Activated naive CD8-positive, alpha-beta T cell treated with anti-CD3 and anti-CD28 coated beads, Interleukin-2, amount 10 ng/mL, durations not matched to agents 7 days and 5 days (primary cell): ENCODE results near the gene STOML2. TPM values are rescaled to one million over a fixed set of nuclear protein-coding genes. Genes with fewer than 3 reads are reported as not detected.
"Not testable (repeated sequence)": the region's sequence is repeated elsewhere in the genome, so short reads cannot be mapped to it uniquely, and the experiment has no call there.

ENCODE experiments used
- ATAC-seq: fragments of 150-1000 bp; cut with Tn5 transposase; one replicate; pipeline ENCODE4 v1.10.0; 2021; ENCODE audit warnings: low read depth, moderate library complexity
- POLR2A ChIA-PET: fragments of 350-600 bp; sonication (Branson Sonifier 250); formaldehyde crosslinking; loops from one replicate; lab custom pipeline; 2021; ENCODE audit warnings: antibody characterized with exemption; lab: Charles Lee
- DNase-seq: peaks from one replicate; pipeline ENCODE4 v3.0.0; 2021
- H3K27ac Mint-ChIP-seq: one replicate; pipeline ENCODE4 v1.8.0; 2022; ENCODE audit warnings: mild to moderate bottlenecking, mixed read lengths
- H3K27me3 Mint-ChIP-seq: one replicate; pipeline ENCODE4 v1.8.0; 2022; ENCODE audit warnings: mild to moderate bottlenecking, moderate library complexity, mixed read lengths
- H3K36me3 Mint-ChIP-seq: one replicate; pipeline ENCODE4 v1.8.0; 2021; ENCODE audit warnings: mild to moderate bottlenecking, mixed read lengths
- H3K4me1 Mint-ChIP-seq: one replicate; pipeline ENCODE4 v1.8.0; 2021; ENCODE audit warnings: mixed read lengths
- H3K4me3 Mint-ChIP-seq: one replicate; pipeline ENCODE4 v1.8.0; 2022; ENCODE audit warnings: mild to moderate bottlenecking, moderate library complexity, mixed read lengths
- H3K9me3 Mint-ChIP-seq: one replicate; pipeline ENCODE4 v1.8.0; 2021; ENCODE audit warnings: mixed read lengths
- total RNA-seq, 2 experiments: library from RNA; stranded (reverse); gene quantifications; one replicate each; pipeline ENCODE4 v1.2.3, GENCODE V29; 2021

Gene STOML2, protein sequence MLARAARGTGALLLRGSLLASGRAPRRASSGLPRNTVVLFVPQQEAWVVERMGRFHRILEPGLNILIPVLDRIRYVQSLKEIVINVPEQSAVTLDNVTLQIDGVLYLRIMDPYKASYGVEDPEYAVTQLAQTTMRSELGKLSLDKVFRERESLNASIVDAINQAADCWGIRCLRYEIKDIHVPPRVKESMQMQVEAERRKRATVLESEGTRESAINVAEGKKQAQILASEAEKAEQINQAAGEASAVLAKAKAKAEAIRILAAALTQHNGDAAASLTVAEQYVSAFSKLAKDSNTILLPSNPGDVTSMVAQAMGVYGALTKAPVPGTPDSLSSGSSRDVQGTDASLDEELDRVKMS
- total RNA-seq = 10 to 100 TPM; 90.3 to 91.9 TPM

DNA sequence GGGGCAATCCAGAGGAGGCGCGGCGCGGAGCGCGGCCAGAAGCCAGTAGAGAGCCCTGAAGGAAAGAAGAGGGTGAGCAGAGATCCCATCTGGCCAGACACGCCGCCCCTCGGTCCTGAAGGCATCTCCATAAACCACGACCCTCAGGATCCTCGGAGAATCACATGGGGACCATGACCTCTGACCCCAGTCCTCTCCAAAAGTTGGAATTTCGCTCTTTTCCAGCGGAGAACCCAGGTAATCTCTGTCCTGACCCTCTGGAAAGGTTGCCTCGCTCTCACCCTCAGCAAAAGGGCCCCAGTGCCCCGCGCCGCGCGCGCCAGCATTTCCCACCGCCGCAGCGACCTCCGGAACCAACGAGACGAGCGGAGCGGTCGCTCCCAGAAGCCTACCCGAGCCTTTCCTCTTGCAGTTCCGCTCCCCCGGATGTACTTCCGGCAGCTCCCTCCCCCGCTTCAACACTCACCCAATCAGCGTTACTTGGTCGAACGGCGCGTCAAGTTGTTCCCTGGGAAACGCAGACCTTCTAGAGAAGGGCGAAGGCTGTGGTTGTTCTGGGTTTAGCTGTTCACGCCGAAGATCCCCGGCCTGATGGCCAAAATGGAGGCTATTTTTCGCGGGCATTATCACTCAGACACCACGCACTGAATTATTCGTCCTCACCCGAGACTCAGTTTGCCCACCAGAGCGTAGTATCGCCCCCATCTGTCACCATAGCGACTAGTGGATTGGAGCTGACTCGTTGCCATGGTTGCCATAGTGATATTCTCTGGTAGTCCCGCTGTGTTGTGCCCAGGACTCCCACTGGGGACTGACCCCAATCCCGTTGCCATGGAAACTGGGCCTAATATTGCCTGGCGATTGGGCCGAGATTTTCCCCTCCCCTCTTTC is at the start of gene STOML2:
Gene STOML2, minus strand, starts transcription at position 363 of the 891 bp plus-strand sequence. Its CDS starts 37 bp downstream, at position 326.
- POLR2A ChIA-PET = interaction anchor here (1.0 to 4.5 kb wide), 7 partner anchors 9 to 456 kb away, joined by 3 to 47 read pairs (median 15); partner anchors contain the start of genes ATOSB, FANCG, GALT and VCP
- peak within 1 kb of the TSS; percentile 95 for H3K27ac Mint-ChIP-seq
- DNase-seq (peak; percentile 85), ATAC-seq (peak; percentile 96)
- H3K27me3 Mint-ChIP-seq = no peaks in the 10 kb centered on the region
- H3K4me3 Mint-ChIP-seq = peak within 1 kb of the TSS; percentile 81
- H3K36me3 Mint-ChIP-seq = peaks cover 26% of the 10 kb centered on the region
- H3K4me1 Mint-ChIP-seq = peaks cover 31% of the 10 kb centered on the region
- H3K9me3 Mint-ChIP-seq = no peaks in the 10 kb centered on the region

DNA sequence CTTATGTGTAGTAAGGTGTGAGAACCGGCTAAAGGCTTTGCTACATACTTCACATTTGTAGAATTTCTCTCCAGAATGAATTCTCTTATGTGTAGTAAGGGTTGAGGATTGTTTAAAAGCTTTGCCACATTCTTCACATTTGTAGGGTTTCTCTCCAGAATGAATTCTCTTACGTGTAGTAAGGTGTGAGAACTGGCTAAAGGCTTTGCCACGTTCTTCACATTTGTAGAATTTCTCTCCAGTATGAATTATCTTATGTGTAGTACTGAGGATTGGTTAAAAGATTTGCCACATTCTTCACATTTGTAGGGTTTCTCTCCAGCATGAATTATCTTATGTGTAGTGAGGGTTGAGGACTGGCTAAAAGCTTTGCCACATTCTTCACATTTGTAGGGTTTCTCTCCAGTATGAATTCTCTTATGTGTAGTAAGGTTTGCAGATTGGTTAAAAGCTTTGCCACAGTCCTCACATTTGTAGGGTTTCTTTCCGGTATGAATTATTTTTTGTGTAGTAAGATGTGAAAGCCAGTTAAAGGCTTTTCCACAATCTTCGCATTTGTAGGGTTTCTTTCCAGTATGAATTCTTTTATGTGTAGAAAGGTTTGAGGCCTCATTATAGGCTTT is 45.1 kb upstream of the STOML2 start:
- H3K36me3 Mint-ChIP-seq, POLR2A ChIA-PET, H3K27me3 Mint-ChIP-seq, H3K4me3 Mint-ChIP-seq, DNase-seq, H3K27ac Mint-ChIP-seq, H3K4me1 Mint-ChIP-seq, ATAC-seq: not testable (repeated sequence)
- peaks cover 28% of the 10 kb centered on the region for H3K9me3 Mint-ChIP-seq

DNA sequence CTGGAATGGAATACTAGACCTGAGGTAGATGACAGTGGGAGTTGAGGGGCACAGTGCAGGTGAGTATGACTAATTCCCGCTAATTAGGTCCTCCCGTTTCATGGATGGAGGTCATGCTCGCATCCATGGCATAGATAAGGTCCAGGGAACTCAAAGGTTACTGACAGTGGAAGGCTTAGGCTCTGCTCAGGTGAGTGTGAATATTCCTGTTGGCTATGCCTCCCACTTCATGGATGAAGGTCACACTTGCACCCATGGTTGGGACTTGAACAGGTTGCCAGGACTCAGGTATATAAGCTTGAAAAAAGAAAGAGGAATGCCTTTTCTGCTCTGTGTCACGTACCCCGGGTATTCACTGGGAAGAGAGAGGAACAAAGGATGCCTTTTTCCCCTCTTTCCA is 39.1 kb upstream of the STOML2 start:
- no peak overlapping the region for H3K4me3 Mint-ChIP-seq
- POLR2A ChIA-PET = no interaction called here
- H3K4me1 Mint-ChIP-seq = no peaks in the 10 kb centered on the region
- H3K27me3 Mint-ChIP-seq = no peaks in the 10 kb centered on the region
- no peak for ATAC-seq
- no peak overlapping the region for H3K27ac Mint-ChIP-seq
- DNase-seq = no peak
- H3K9me3 Mint-ChIP-seq = peaks cover 15% of the 10 kb centered on the region
- H3K36me3 Mint-ChIP-seq = no peaks in the 10 kb centered on the region

DNA sequence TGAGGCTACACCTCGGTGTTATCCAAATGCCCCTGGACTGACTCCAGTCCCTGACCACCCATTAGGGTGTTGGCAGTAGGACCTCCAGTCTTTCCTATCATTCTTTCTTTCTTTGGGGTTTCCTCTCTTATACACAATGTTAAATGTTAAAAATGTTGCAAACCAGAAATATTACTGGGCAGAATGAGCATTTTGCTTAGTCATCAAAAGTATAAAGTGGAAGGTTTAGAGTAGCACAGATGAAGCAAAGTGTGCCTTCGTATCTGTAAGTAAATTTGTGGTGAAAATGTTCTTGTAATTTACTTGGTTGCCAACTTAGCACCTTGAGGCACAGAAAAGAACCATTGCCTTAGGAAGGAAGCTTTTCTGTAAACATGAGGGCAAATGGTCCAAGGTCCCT is 37.2 kb upstream of the STOML2 start:
- no peak overlapping the region for H3K4me3 Mint-ChIP-seq
- no peaks in the 10 kb centered on the region for H3K36me3 Mint-ChIP-seq
- no peaks in the 10 kb centered on the region for H3K27me3 Mint-ChIP-seq
- H3K4me1 Mint-ChIP-seq = no peaks in the 10 kb centered on the region
- ATAC-seq (no peak), DNase-seq (no peak)
- peaks cover 11% of the 10 kb centered on the region for H3K9me3 Mint-ChIP-seq
- POLR2A ChIA-PET = no interaction called here
- no peak overlapping the region for H3K27ac Mint-ChIP-seq

DNA sequence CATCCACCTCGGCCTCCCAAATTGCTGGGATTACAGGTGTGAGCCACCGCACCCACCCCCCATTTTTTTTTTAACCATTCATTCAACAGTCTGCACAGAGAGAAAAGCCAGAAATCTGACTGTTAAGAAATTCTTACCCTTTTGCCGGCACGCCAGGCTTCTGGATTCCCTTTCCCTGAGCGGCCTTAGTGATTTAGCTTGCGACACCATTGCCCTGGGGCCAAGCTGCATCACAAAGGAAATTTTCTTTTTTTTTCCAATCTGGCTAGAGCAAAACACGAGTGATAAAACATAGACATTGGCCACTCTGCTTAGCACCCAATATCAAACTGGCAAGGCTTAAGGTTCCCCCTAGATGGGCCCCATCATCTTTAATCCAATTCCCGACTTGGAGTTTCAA is 33.9 kb upstream of the STOML2 start:
- H3K36me3 Mint-ChIP-seq = no peaks in the 10 kb centered on the region
- POLR2A ChIA-PET = no interaction called here
- no peak overlapping the region for H3K4me3 Mint-ChIP-seq

DNA sequence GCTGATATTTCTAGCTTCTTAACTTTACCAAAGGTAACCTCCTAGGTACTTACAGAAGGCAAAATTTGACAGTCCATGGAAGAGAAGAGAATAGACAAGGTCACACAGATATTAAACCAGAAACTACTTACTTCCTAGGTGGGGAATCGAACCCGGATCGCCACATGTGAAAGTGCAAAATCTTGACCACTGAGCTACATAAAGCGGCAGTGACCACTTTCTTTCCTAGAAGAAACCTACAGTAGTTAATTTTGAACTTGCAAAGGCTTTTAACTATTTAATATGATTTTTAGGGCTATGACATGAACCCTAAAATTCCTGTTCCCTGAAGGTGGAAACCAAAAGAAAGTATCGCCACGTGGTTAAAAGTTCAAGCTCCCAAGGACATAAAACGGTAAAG is 33.1 kb upstream of the STOML2 start:
- Mint-ChIP-seq H3K27ac (no peak overlapping the region), H3K9me3 (peaks cover 5% of the 10 kb centered on the region), H3K27me3 (no peaks in the 10 kb centered on the region), H3K4me3 (no peak overlapping the region), H3K36me3 (no peaks in the 10 kb centered on the region), H3K4me1 (no peaks in the 10 kb centered on the region)
- POLR2A ChIA-PET = interaction anchor here (0.7 kb wide), 1 partner anchor 24 kb away, joined by 4 read pairs; no protein-coding TSS in a partner anchor
- ATAC-seq (no peak), DNase-seq (no peak)

More for the DNA sequence above, 33.9 kb upstream of the STOML2 start:
- Mint-ChIP-seq H3K27me3 (no peaks in the 10 kb centered on the region), H3K9me3 (peaks cover 7% of the 10 kb centered on the region), H3K4me1 (no peaks in the 10 kb centered on the region), H3K27ac (no peak overlapping the region)
- DNase-seq = no peak
- no peak for ATAC-seq

DNA sequence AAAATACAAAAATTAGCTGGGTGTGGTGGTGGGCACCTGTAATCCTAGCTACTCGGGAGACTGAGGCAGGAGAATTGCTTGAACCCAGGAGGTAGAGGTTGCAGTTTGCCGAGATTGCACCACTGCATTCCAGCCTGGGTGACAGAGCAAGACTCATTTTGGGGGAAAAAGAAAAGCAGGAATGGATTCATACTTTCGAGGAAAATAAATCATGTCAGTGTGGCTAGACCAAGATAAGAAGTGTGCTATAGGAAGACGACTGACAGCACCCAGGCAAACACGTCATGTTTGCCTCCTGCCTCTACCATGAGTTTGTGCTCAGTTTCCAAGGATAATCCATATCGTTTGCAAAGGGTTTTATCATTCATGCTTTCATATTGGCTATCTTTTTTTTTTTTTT is 32.0 kb upstream of the STOML2 start:
- Mint-ChIP-seq H3K36me3 (no peaks in the 10 kb centered on the region), H3K9me3 (peaks cover 1% of the 10 kb centered on the region), H3K4me3 (no peak overlapping the region), H3K27me3 (no peaks in the 10 kb centered on the region), H3K4me1 (no peaks in the 10 kb centered on the region), H3K27ac (no peak overlapping the region)
- no peak for ATAC-seq
- DNase-seq = no peak
- POLR2A ChIA-PET = no interaction called here

DNA sequence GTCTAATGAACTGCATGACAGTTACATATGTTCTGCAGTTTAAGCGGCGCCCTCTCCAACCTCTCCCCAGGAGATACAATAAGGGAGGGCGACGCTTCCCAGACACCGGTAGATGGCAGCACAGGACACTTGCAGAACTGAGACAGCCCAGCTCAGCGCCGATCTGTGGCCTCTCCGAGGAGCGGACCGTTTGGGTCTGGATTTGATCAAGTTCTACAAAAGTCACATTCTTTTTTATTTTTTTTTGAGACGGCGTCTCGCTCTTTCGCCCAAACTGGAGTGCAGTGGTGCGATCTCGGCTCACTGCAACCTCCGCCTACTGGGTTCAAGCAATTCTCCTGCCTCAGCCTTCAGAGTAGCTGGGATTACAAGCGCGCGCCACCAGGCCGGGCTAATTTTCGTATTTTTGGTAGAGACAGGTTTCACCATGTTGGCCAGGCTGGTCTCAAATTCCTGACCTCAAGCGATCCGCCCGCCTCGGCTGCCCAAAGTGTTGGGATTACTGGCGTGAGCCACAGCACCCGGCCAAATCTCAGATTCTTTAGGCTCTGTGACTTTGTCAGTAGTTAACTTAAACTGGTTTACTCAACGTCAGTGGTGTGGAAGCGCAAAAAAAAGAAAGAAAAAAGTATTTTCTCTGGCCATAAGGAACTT is 14.1 kb upstream of the STOML2 start:
- H3K27me3 Mint-ChIP-seq = peaks cover 5% of the 10 kb centered on the region
- peak overlapping the region; percentile 100 for H3K4me3 Mint-ChIP-seq
- H3K9me3 Mint-ChIP-seq = no peaks in the 10 kb centered on the region
- H3K27ac Mint-ChIP-seq = peak overlapping the region; percentile 98
- DNase-seq (peak; percentile 73), ATAC-seq (peak; percentile 46)
- H3K4me1 Mint-ChIP-seq = peaks cover 33% of the 10 kb centered on the region
- H3K36me3 Mint-ChIP-seq = peaks cover 6% of the 10 kb centered on the region
- POLR2A ChIA-PET = interaction anchor here (1.3 to 3.7 kb wide), 4 partner anchors 14 to 488 kb away, joined by 3 to 47 read pairs (median 10); partner anchors contain the start of genes FANCG, STOML2 and TESK1

DNA sequence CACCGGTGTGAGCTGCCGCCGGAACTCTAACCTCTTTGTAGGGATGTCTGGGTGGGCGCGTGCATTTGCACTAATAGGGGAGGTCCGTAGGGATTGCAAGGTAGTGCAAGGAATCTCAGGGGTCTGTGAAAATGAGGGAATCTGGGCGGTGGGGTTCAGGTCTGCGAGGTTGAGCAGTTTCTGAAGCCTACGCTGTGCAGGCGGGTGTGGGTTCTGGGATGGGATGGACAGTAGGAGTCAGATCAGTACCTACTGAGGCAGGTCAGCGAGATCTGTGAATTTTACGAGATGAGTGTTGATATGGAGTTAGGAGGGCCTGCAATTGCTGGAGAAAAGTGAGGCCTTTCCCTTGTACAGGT is 13.6 kb upstream of the STOML2 start:
- H3K27me3 Mint-ChIP-seq = peaks cover 5% of the 10 kb centered on the region
- H3K4me1 Mint-ChIP-seq = peaks cover 37% of the 10 kb centered on the region
- DNase-seq = no peak
- peaks cover 6% of the 10 kb centered on the region for H3K36me3 Mint-ChIP-seq
- no peak for ATAC-seq
- POLR2A ChIA-PET = interaction anchor here (1.3 to 3.7 kb wide), 5 partner anchors 13 to 488 kb away, joined by 3 to 47 read pairs (median 14); partner anchors contain the start of genes FANCG, STOML2, TESK1 and VCP
- peak overlapping the region; percentile 98 for H3K27ac Mint-ChIP-seq
- H3K4me3 Mint-ChIP-seq = peak overlapping the region; percentile 100
- H3K9me3 Mint-ChIP-seq = no peaks in the 10 kb centered on the region

DNA sequence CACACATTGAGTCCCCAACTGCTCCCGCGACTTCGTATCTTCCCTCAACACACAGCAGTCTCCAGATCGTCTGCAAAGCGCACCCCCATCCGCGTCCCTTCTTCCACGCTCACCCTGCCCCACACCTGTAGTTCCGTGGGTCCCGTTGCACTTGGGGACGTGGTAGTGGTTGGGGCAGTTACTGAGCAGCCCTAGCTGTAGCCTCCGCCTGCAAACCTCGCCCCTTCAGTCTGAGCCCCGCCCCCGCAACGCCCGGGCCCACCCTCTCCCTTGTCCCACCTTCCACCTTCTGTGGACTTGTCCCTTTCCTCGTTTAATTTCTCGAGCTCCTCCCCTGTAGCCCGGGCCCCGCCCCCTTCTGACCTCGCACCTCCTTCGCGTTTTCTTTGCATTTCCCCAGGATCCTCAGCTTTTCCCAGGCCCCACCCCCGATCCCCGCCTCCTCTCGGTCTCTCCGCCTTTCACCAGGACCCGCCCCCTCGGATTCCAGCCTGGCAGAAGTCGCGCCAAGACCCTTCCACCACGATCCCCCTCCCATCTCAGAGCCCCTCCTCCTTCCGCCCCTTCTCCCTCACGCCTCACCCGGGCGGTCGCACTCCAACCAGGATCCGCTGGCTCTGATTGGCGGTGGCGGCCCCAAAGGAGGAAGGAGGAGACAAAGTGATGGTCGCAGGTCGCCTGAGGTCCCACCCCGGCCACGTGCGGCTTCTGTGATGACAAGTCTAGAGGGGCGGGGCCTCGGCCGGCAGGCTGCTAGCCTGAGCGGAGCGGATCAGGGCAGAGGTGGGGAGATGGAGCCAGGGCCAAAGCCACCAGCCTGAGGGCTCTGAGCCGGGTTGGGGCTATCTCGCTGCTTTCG is 13.0 kb upstream of the STOML2 start, which contains the start of gene ATOSB:
Gene ATOSB, minus strand, starts transcription at position 183 of the 859 bp plus-strand sequence. CDS start 7,588 bp downstream, outside the sequence.
- peak within 1 kb of the TSS; percentile 100 for H3K4me3 Mint-ChIP-seq
- peaks cover 5% of the 10 kb centered on the region for H3K27me3 Mint-ChIP-seq
- H3K4me1 Mint-ChIP-seq = peaks cover 38% of the 10 kb centered on the region
- DNase-seq = peak; percentile 94
- H3K36me3 Mint-ChIP-seq = peaks cover 6% of the 10 kb centered on the region
- POLR2A ChIA-PET = interaction anchor here (0.6 to 3.7 kb wide), 8 partner anchors 13 to 489 kb away, joined by 3 to 47 read pairs (median 6); partner anchors contain the start of genes FANCG, STOML2, TESK1 and VCP
- peak within 1 kb of the TSS; percentile 98 for H3K27ac Mint-ChIP-seq
- ATAC-seq = peak; percentile 68
- H3K9me3 Mint-ChIP-seq = no peaks in the 10 kb centered on the region

DNA sequence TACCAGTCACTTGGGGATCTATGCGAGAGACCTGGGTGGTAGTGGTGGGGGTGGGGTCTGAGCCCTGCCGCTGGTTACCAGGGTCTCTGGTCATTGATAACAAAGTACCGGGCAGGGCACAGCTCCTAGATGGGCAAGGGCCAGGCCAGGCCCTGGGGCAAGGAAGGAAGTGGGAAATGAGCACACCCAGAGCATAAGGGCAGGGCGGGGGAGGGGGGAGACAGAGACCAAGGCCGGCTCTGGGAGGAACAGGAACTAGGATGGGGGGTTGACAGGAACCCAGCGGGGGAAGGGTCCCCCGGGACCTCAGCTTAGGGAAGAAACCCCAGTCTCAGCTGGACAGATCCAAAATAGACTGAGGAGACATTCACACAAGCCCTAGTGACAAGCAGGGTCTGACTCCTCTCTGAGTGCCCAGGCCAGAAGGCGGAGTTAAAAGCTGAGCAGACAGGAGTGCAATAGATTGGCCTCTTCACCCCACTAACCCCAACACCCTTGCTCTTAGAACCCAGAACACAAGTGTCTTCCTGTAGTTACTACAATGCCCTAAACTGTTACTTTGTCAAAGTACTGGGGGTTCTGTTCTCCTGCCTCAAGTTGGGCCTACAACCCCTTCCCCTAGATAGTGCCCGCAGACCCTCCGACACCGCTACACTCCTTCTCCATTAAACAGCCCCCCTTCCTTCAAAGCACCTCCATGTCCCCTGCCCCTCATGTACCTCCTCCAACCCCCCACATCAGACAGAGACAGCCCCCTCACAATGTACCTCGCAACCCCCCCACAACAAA is 12.1 kb upstream of the STOML2 start:
- Mint-ChIP-seq H3K27me3 (peaks cover 5% of the 10 kb centered on the region), H3K27ac (peak overlapping the region; percentile 98), H3K9me3 (no peaks in the 10 kb centered on the region), H3K36me3 (peaks cover 6% of the 10 kb centered on the region), H3K4me3 (peak overlapping the region; percentile 100), H3K4me1 (peaks cover 47% of the 10 kb centered on the region)
- peak; percentile 51 for DNase-seq
- ATAC-seq = no peak
- POLR2A ChIA-PET = interaction anchor here (0.9 to 3.7 kb wide), 10 partner anchors 12 to 533 kb away, joined by 3 to 47 read pairs (median 8); partner anchors contain the start of genes FANCG, PIGO, STOML2 and TESK1
